Measurements from ENCODE around the gene STX18.

- TF ChIP-seq CTCF (IDR thresholded peaks at IDR 0.05; ENCODE audit: borderline replicate concordance, extremely low read depth, low read length, poor library complexity, severe bottlenecking) (no peak), EZH2 (IDR thresholded peaks at IDR 0.05; ENCODE audit: borderline replicate concordance, low read depth, low read length, severe bottlenecking) (no peak)
Observed at GRCh38 chr4:4422856-4423499, 118.9 kb downstream of the STX18 start.

Measured in DND-41 (cell line).